Loucy (cell line): ENCODE results near the gene NCAM1.

Source experiments
- CTCF ChIP-seq: fragments of 200-600 bp; sonication (generic); conservative IDR thresholded peaks from 2 replicates; pipeline ENCODE4 v1.5.1; 2014; ENCODE audit warnings: mild to moderate bottlenecking, antibody characterized with exemption, low read length
- EZH2phosphoT487 ChIP-seq: fragments of 200-600 bp; IDR thresholded peaks from 2 replicates; pipeline ENCODE4 v1.6.1; 2018; ENCODE audit warnings: antibody characterized with exemption, mild to moderate bottlenecking, moderate library complexity, borderline replicate concordance

GRCh38 chr11:113141010-113141409 is 179.8 kb downstream of the NCAM1 start:
- TF ChIP-seq CTCF (no peak), EZH2phosphoT487 (no peak)
